ENCODE measurements around the gene PROCA1.
A peak's percentile ranks its signal among the peaks of the same experiment; 100 is the strongest.
"Not testable (repeated sequence)": the region's sequence is repeated elsewhere in the genome, so short reads cannot be mapped to it uniquely, and the experiment has no call there.

The PROCA1 gene

GRCh38 chr17:28744104-28744971, 32.6 kb upstream of the PROCA1 start:
- DNase-seq, result peak; percentile 48 to 78 (median 62)

- DNase-seq, result peak; percentile 49 to 80 (median 67)
Observed at GRCh38 chr17:28743243-28744103, 31.8 kb upstream of the PROCA1 start, which contains the start of gene TRAF4. TSS of gene TRAF4 (plus strand) at chr17:28744011. CDS start at chr17:28744113, 102 bp downstream.

GRCh38 chr17:28741358-28742349, 30.0 kb upstream of the PROCA1 start:
- no peak for DNase-seq

GRCh38 chr17:28740406-28741357, 29.0 kb upstream of the PROCA1 start:
- no peak for DNase-seq

GRCh38 chr17:28738680-28739384, 27.1 kb upstream of the PROCA1 start:
- DNase-seq, result peak in 1 of 5 donors; percentile 39

GRCh38 chr17:28737770-28738679, 26.3 kb upstream of the PROCA1 start:
- DNase-seq, result no peak

GRCh38 chr17:28737316-28737715, 25.6 kb upstream of the PROCA1 start:
- no peak for DNase-seq

- not testable (repeated sequence) for DNase-seq
Observed at GRCh38 chr17:28735913-28736769, 24.5 kb upstream of the PROCA1 start.

GRCh38 chr17:28735242-28735722, 23.6 kb upstream of the PROCA1 start:
- no peak for DNase-seq

- DNase-seq, result no peak
Observed at GRCh38 chr17:28734712-28735241, 23.1 kb upstream of the PROCA1 start.

- DNase-seq, result no peak
Observed at GRCh38 chr17:28733346-28733745, 21.7 kb upstream of the PROCA1 start.

- DNase-seq, result no peak
Observed at GRCh38 chr17:28729950-28730330, 18.3 kb upstream of the PROCA1 start.

- peak; percentile 92 to 98 (median 94) for DNase-seq
Observed at GRCh38 chr17:28728364-28729200, 16.9 kb upstream of the PROCA1 start, which contains the start of gene NEK8. TSS of gene NEK8 (plus strand) at chr17:28728788. CDS start at chr17:28728814, 26 bp downstream.

- peak; percentile 78 to 90 (median 87) for DNase-seq
Observed at GRCh38 chr17:28726627-28727491, 15.2 kb upstream of the PROCA1 start.

- DNase-seq, result peak; percentile 42 to 79 (median 60)
Observed at GRCh38 chr17:28726226-28726626, 14.5 kb upstream of the PROCA1 start, which contains the start of gene TLCD1. TSS of gene TLCD1 (minus strand) at chr17:28726233. CDS start at chr17:28726097, 136 bp downstream.

All from T-helper 1 cell (primary cell).